Measurements from ENCODE around the gene MEGF8.

Gene MEGF8

GRCh38 chr19:42392165-42392564 is 66.7 kb downstream of the MEGF8 start:
- no peak for DNase-seq

- no peak for DNase-seq
Observed at GRCh38 chr19:42394751-42395150, 69.3 kb downstream of the MEGF8 start.

- peak; percentile 98 to 99 for DNase-seq
Observed at GRCh38 chr19:42396381-42397262, 71.2 kb downstream of the MEGF8 start.

- no peak for DNase-seq
Observed at GRCh38 chr19:42397263-42398166, 72.1 kb downstream of the MEGF8 start.

GRCh38 chr19:42400404-42400803 is 75.0 kb downstream of the MEGF8 start:
- no peak for DNase-seq

GRCh38 chr19:42401365-42402303 is 76.2 kb downstream of the MEGF8 start:
- peak; percentile 79 to 85 for DNase-seq

GRCh38 chr19:42402376-42403116 is 77.1 kb downstream of the MEGF8 start:
- DNase-seq: no peak

GRCh38 chr19:42403586-42403985 is 78.2 kb downstream of the MEGF8 start:
- DNase-seq: no peak

- no peak for DNase-seq
Observed at GRCh38 chr19:42406111-42406510, 80.7 kb downstream of the MEGF8 start.

- DNase-seq: no peak
Observed at GRCh38 chr19:42407085-42407815, 81.8 kb downstream of the MEGF8 start.

- DNase-seq: no peak
Observed at GRCh38 chr19:42407816-42408175, 82.4 kb downstream of the MEGF8 start.

- no peak for DNase-seq
Observed at GRCh38 chr19:42409477-42409876, 84.0 kb downstream of the MEGF8 start.

GRCh38 chr19:42410371-42410770 is 84.9 kb downstream of the MEGF8 start:
- DNase-seq: no peak

GRCh38 chr19:42411581-42412178 is 86.2 kb downstream of the MEGF8 start:
- no peak for DNase-seq

- DNase-seq: no peak
Observed at GRCh38 chr19:42412227-42412626, 86.8 kb downstream of the MEGF8 start.

GRCh38 chr19:42412661-42413076 is 87.2 kb downstream of the MEGF8 start:
- DNase-seq: no peak

- DNase-seq: no peak
Observed at GRCh38 chr19:42419309-42419708, 93.9 kb downstream of the MEGF8 start.

- peak; percentile 81 to 85 for DNase-seq
Observed at GRCh38 chr19:42420055-42420544, 94.7 kb downstream of the MEGF8 start.

GRCh38 chr19:42421101-42421500 is 95.7 kb downstream of the MEGF8 start:
- no peak for DNase-seq

- DNase-seq: no peak
Observed at GRCh38 chr19:42421591-42422031, 96.2 kb downstream of the MEGF8 start.

Measured in activated CD4-positive, alpha-beta T cell treated with anti-CD3 and anti-CD28 coated beads, Interleukin-2, amount 50 U/mL, for 48 hours (primary cell).